NCI-H460 (cell line): ENCODE results near the gene MAK. TPM values are rescaled to one million over a fixed set of nuclear protein-coding genes. Genes with fewer than 3 reads are reported as not detected.
"Not testable (repeated sequence)": the region's sequence is repeated elsewhere in the genome, so short reads cannot be mapped to it uniquely, and the experiment has no call there.

Experiments used
- DNase-seq: peaks from one replicate; pipeline ENCODE4 v3.0.0-alpha.2; 2016; ENCODE audit warnings: low read depth; ENCODE audit errors: extremely low read depth
- polyA plus RNA-seq: library from polyadenylated mRNA; depleted of rRNA; stranded (reverse); fragments of >200 nt; gene quantifications from 2 replicates; pipeline ENCODE4 v1.2.3, GENCODE V29; 2014; cell fraction: nucleus; rRNA removed
- total RNA-seq: library from RNA; depleted of rRNA; stranded (reverse); fragments of >200 nt; shearing (Covaris generic); gene quantifications from 2 replicates; pipeline ENCODE4 v1.2.3, GENCODE V29; 2014; rRNA removed

The MAK gene, protein sequence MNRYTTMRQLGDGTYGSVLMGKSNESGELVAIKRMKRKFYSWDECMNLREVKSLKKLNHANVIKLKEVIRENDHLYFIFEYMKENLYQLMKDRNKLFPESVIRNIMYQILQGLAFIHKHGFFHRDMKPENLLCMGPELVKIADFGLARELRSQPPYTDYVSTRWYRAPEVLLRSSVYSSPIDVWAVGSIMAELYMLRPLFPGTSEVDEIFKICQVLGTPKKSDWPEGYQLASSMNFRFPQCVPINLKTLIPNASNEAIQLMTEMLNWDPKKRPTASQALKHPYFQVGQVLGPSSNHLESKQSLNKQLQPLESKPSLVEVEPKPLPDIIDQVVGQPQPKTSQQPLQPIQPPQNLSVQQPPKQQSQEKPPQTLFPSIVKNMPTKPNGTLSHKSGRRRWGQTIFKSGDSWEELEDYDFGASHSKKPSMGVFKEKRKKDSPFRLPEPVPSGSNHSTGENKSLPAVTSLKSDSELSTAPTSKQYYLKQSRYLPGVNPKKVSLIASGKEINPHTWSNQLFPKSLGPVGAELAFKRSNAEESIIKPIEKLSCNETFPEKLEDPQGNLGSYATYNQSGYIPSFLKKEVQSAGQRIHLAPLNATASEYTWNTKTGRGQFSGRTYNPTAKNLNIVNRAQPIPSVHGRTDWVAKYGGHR
- 1.0 and 1.6 TPM in 2 replicates for total RNA-seq
- polyA plus RNA-seq, result 0.51 and 0.61 TPM in 2 replicates

GRCh38 chr6:10837995-10838793 lies at the start of gene MAK:
Gene MAK (minus strand): TSS chr6:10838539. CDS start chr6:10830648, 7,891 bp downstream.
- DNase-seq, result peak; percentile 73

DNA sequence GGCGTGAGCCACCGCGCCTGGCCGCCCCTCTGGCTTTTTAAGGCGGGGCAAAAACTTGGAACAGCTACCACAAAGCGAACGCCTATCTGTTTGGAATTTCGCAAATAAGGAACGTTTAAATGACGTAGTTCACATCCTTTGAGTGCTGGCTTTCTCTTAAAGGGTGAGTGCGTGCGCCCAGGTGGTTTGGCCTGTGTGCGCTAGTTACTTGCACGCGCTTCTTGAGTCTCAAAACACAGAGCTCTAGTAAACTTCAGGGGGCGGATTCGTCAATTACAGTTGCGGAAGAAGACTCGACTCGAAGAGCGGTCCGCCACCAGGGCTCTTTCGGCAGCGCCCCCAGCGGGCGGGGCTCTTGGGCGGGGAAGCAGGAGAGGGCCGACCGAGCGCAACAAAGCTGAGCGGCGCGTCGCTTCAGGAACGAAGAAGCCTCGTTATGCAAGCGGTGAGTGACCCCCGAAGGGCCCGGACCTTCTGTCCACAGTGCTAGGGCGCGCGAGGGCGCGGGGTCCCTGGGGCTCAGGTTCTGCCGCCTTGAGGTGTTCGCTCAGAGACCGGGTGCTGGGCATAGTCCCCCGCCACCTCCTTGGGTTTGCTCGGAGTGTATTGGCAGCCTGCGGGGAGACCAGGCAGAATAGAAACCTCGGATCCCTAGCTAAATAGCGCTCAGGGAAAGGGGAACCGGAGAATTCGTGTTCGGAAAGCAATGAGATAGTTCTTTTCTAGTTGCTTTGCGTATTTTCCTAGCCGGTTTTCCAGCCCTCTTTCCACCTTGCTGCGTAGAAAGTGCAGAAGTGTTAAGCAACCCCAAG lies 48.6 kb upstream of the MAK start, which contains the start of gene SYCP2L:
TSS of gene SYCP2L (plus strand) at position 362 of the 812 bp plus-strand sequence. CDS start at position 437, 75 bp downstream.
- DNase-seq, result peak; percentile 89

- DNase-seq, result not testable (repeated sequence)
These were observed 48.0 kb upstream of the MAK start for GRCh38 chr6:10886365-10886690.

GRCh38 chr6:10884245-10884972 lies 46.1 kb upstream of the MAK start:
- DNase-seq, result no peak

GRCh38 chr6:10883312-10884244 lies 45.2 kb upstream of the MAK start:
- DNase-seq, result no peak

DNA sequence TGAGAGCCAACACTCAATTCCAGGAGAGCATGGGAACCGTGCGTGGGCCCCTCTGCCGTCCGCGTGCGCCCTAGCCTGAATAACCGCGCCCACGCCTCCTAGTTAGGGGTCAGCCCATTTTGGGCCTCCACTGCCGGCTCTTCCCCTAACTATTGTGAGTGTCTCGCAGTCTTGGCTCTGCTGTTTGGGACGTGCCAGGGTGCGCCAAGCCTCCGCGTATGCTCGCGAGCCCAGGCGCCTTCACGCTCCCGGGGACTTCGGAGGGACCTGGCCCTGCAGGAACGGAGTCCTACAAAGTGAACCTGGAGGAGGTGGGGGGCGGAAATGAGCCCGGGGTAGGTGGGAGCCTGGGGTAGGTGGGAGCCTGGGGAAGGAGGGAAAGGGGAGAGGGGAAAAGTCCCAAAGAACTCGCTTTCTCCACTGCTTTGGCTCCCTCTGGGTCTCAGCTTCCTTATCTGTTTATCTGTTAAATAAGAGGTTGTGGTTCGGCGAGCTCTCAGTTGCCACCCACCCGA lies 44.4 kb upstream of the MAK start:
- DNase-seq, result no peak

GRCh38 chr6:10882253-10882630 lies 43.9 kb upstream of the MAK start:
- DNase-seq, result not testable (repeated sequence)

DNA sequence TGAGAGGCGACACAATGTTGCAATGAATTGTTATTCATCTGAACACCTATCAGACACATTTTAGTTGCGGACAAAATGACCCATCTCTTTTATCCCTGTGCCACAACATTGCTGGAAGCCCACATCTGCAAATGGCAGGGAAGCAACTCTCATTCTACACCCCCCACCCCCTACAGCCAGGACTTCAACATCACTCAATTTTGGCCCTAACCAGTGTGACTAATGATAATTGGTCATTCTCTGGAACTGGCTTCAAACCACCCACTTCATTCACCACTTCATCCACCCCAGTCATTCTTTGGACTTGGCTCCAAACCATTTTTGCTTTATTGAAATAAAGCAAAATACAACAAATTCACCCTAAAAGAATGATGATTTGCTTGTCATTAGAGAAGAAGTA lies 42.0 kb upstream of the MAK start:
- no peak for DNase-seq

DNA sequence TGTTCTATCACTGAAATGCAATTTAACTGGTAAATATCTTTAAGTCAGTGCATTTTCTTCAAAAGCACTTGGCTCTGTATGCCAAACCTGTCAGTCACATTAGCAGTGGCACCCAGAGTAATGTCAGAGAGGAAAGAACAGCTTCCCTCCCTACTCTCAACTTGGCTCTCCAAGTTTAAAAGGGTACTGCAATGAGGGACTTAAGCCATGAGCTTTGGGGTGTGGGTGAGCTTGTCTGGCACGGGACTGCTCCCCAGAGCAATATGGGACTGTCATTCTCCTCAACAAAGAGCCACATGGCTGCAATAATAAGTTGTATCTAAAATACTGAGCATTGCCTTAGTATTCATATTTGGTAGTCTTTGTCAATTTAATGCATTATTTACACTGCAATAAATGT lies 39.5 kb upstream of the MAK start:
- DNase-seq, result no peak

DNA sequence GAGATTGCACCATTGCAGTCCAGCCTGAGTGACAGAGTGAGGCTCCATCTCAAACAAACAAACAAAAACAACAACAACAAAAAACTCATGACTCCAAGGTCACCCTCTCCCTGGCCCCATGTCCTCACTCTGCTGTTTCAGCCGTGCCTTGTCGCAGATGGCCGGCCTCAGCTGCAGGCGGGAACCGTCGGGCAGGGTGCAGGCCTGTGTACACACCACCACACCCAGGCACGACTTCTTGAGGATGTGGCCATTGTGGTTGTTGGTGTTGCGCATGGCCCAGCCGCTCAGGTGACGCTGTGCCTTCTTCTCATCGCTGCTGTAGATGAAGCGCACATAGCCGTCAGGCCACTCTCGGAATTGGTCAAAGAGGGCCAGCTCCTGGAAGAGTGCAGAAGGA lies 38.7 kb upstream of the MAK start:
- DNase-seq, result no peak

DNA sequence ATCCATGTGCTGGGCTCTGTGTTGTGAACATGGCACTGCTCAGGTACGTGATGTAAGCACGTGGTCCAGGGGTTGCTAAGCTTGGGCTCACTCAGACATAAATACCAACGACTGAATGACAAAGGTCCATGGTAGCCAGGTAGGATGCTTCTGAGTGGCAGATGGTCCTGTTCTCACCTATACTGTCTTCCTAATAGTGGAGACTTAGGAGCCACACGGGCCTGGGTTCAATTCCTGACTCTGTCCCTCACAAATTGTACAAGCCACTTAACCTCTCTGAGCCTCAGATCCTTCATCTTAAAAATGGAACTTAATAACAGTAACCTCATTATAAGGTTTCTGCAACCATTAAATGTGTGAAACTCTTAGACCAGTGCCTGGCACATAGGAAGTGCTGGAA lies 36.7 kb upstream of the MAK start:
- no peak for DNase-seq

DNA sequence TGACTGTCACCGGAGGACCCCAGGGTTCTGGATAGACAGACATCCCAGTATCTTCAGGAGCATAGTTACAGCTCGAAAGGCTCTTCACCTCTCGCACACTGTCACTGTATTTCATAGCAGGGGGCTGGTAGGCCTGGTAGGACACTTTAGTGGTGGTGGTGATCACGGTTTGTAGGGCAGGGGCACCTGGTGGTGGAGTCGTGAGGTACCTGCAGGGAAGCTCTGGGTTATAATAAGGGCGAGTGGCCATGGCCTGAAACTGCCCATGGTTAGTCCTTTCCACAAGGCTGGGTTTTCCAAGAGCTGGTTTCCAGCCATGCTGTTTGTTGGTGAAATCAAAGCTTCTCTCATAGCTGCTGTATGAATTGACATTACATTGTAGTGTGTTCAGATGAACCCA lies 35.9 kb upstream of the MAK start:
- no peak for DNase-seq

DNA sequence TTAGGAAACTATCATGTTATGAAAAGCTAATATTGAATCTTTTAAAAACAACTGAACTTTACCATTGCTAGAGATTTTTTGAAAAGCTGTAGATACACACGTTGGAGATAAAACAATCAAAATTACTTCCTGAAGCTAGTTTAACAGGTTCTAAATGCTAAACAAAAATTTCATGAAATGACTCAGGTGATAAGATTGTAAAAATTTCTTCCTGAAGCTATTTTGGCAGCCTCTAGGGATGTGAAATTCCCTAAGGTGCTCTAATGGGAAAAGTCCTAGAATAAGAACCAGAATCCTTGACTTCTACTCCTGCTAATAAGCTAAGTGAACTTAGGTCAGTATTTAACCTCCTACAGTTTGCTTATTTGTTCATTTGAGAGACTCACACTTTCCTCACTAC lies 35.0 kb upstream of the MAK start:
- DNase-seq, result no peak

DNA sequence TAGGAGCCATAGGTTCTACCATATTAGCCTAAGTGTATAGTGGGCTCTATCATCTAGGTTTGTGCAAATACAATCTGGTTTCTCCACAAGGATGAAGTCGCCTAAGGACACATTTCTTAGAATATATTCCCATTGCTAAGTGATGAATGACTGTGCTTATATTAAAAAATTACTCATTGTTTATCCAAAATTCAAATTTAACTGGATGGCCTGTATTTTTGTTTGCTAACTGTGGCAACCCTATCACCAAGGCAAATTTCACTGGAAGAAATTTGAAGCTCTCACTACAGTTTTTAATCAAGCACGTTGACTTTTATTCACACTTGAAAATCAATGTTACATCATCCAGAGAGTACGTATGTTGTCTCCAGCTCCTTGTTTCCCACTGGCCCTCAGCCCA lies 29.6 kb upstream of the MAK start:
- no peak for DNase-seq

DNA sequence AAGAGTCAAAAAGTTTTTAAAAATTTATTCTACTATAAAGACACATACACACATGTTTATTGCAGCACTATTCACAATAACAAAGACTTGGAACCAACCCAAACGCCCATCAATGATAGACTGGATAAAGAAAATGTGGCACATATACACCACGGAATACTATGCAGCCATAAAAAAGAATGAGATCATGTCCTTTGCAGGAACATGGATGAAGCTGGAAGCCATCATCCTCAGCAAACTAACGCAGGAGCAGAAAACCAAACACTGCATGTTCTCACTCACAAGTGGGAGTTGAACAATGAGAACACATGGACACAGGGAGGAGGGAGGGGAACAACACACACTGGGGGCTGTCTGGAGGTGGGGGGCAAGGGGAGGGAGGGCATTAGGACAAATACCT lies 28.4 kb upstream of the MAK start:
- DNase-seq, result not testable (repeated sequence)

DNA sequence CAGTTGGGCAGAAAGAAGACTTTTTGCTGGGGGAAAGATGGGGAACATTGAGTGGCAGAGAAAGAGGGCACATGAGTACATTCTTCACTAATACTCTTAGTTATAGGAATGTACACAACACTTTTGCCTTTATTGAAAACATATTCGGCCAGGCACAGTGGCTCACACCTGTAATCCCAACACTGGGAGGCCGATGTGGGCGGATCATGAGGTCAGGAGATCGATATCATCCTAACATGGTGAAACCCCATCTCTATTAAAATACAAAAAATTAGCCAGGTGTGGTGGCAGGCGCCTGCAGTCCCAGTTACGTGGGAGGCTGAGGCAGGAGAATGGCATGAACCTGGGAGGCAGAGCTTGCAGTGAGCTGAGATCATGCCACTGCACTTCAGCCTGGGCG lies 24.7 kb upstream of the MAK start:
- not testable (repeated sequence) for DNase-seq

DNA sequence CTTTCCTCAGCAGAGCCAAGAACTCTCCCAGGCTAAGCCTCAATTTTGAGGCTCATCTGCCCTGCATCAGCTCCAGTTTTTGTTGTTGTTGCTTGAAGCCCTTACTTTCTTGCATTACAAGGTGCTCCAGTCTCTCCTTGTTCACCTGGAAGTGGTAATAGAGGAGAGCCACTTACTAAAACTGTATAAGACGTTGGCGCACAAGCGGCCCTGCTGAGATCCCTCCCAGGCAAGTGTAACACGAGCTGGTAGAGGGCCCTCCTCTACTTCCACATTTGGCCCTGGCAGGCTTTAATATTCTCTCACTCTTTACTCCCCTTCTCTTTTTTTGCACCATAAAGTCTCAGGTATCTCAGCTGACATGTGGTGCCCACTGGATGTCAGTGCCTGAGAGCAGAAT lies 24.0 kb upstream of the MAK start:
- DNase-seq, result no peak

GRCh38 chr6:10861086-10861485 lies 22.7 kb upstream of the MAK start:
- no peak for DNase-seq
